UCSD-AML1 (cell line): ENCODE measurements around the gene BUD13.
"Not testable (repeated sequence)": the region's sequence is repeated elsewhere in the genome, so short reads cannot be mapped to it uniquely, and the experiment has no call there.

Experiments used
- DNase-seq: peaks from one replicate; lab custom pipeline; 2025; ENCODE audit not compliant: unreplicated experiment; lab: John Stamatoyannopoulos, UW

BUD13 gene, protein sequence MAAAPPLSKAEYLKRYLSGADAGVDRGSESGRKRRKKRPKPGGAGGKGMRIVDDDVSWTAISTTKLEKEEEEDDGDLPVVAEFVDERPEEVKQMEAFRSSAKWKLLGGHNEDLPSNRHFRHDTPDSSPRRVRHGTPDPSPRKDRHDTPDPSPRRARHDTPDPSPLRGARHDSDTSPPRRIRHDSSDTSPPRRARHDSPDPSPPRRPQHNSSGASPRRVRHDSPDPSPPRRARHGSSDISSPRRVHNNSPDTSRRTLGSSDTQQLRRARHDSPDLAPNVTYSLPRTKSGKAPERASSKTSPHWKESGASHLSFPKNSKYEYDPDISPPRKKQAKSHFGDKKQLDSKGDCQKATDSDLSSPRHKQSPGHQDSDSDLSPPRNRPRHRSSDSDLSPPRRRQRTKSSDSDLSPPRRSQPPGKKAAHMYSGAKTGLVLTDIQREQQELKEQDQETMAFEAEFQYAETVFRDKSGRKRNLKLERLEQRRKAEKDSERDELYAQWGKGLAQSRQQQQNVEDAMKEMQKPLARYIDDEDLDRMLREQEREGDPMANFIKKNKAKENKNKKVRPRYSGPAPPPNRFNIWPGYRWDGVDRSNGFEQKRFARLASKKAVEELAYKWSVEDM

DNA sequence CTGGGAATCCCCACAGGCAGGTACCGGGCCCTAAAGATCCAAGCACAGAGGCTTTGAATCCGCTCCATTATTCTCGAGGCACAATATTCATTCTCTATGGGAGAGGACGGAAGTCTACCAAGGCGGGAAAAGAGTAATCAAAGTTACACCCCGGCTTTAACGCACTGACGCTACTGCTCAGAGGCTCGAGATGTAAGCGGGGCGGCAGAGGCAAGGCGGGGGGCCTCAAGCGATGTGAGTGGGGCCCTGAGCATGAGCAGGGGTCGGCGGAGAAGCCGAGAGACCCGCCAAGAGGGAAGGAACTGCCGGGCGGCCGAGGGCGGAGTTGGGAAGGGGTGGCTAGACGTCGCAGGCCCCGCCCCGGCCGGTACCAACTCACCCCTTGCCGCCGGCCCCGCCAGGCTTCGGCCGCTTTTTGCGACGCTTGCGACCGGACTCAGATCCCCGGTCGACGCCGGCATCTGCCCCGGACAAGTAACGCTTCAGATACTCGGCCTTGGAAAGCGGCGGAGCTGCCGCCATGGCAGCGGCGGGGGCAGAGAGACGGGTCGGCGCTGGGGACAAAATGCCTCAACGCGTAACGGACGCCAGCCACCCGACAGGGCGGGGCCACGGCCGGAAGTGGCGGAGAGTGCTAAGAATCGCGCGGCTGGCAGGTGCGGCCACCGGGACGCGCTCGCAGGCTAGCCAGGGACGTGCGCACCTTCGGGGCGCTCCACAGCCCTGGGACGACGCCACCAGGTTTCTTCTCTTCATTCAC, at the start of gene BUD13:
Gene BUD13 (minus strand): TSS at position 545 of the 760 bp plus-strand sequence. CDS start 23 bp downstream, at position 522.
- peak; percentile 90 for DNase-seq

DNA sequence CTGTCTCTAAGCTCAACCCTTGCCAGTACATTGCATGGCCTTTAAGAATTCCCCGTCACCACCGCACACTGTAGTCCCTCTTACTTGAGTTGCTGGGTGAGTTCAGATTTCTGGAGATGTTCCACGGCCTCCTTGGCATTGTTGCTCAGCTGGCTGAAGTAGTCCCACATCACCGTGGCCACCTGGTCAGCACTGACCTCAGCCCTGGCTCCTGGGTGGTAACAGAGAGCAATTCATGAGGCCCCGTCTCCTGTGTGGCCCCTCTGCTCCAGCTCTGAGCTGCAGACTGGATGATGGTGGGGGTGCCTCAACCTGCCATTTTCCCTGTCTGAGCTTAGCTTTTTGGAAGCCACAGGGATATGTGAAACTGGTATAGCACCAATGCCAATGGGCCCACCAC, 49.8 kb upstream of the BUD13 start:
- DNase-seq = no peak

DNA sequence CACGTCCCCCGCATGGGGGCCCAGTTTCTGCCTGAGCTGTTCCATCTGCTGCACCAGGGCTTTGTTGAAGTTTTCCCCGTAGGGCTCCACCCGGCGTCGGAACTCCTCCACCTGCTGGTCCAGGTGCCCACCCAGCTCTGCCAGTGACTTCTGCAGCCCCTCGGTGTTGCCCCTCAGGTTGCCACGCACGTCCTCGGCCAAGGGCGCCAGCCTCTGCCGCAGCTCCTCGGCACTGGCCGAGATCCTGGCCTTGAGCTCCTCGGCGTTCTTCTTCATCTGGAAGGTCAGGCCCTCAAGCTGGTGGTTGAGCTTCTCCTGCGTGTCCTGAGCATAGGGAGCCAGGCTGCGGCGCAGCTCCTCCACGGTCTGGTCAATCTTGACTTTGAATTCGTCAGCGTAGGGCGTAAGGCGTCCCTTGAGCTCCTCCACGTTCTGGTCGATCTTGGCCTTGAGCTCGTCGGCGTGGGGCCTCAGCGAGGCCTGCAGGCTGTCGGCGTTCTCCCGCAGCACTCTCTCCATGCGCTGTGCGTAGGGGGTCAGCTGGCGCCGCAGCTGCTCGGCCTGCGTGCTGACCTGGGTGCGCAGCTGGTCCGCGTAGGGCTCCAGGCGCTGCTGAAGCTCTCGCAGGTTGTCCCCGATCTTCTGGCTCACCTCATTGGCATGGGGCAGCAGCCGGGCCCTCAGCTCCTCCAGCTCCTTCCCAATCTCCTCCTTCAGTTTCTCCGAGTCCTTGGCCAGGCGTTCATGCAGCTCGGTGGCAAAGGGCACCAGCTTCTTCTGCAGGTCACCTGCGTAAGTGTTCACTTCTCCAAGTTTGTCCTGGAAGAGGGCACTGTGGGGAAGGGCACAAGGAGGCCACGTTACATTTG, 48.5 kb upstream of the BUD13 start:
- no peak for DNase-seq

DNA sequence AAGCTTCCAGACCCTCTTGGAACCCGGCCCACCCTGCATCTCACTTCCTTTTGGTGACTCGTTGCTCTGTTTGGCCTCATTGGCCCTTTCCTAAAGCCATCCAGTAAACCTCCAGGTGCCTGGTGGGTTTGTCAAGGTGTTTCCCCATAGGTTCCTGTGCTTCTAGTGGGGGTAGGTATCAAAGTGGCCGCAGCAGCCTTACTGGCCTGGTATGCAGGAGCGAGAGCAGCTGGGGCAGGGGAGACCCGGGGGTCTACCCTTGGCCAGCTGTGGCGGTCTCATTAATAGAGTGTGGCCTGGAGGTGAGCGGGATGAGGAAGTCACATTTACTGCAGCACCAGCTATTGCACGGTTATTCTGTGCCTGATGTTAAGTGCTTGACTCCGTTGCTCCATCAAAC, 46.3 kb upstream of the BUD13 start:
- DNase-seq = no peak

DNA sequence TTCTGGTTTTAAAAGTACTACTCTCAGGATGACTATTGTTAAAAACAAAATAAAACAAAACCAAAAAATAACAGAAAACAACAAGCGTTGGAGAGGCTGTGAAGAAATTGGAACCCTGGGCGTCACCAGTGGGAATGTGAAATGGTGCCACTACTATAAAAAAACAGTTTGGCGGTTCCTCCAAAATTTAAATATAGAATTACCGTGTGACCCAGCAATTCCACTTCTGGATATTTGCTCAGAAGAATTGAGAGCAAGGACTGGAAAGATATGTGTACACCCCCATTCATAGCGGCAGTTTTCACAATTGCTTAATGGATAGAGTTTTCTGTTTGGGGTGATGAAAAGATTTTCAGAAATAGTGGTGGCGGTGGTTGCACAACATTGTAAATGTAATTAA, 41.7 kb upstream of the BUD13 start:
- no peak for DNase-seq

DNA sequence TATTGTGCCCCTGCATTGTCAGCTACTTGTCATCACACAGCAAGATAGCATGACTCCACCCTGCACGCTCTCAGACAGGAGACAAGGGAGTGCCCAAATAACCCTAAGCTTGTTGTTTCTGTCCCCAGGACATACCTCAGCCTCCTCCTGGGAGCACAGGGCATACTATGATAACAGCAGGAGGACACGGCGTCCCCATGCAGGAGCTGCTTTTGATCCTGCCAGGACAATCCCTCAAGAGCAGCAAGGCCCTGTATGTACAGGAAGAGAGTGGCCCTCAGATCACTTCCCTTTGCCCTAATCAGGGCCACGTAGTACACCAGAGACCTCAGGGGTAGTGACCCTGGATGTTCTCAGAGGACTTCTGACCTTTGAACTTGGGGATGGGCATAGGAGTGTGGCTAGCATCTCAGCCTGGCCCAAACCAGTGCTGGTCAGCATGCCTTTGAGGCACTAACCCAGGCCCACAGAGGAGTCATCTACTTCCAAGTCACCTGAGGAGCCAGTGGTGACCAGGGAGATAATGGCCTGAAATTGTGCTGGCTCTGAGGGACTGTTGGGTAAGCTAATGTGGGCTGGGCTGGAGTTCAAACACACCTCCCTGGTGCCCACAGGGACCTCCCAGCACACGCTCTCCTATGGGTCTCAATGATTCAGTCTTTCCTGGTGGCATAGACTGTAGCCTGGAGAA, 41.1 kb upstream of the BUD13 start:
- DNase-seq = no peak

DNA sequence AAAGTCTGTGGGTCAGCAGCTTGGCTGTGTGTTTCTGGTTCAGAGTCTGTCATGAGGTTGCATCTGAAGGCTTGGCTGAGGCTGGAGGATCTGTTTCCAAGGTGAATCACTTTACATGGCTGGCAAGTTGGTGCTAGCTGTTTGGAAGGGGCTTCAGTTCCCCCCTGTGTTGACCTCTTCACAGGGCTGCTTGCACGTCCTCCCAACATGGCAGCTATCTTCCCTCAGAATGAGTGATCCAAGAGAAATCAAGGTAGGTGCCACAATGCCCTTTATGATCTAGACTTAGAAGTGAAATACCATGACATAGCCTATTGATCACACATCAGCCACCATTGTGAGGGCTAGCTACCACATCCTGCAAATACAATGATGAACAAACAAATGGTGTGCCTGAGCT, 40.4 kb upstream of the BUD13 start:
- DNase-seq = no peak

DNA sequence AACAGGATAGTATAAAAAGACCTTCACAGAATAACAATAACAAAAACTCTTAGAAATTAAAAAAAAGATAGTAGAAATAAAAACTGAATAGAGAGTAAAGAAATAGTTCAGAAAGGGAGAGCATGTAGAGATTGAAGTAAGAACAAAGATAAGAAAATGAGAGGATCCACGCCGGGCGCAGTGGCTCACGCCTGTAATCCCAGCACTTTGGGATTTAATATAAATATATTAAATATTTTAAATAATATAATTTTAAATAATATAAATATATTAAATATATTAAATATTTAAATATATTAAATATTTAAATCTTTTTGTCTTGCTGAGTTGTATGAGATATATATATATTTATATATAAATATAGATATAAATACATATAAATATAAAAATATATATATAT, 39.3 kb upstream of the BUD13 start:
- no peak for DNase-seq

DNA sequence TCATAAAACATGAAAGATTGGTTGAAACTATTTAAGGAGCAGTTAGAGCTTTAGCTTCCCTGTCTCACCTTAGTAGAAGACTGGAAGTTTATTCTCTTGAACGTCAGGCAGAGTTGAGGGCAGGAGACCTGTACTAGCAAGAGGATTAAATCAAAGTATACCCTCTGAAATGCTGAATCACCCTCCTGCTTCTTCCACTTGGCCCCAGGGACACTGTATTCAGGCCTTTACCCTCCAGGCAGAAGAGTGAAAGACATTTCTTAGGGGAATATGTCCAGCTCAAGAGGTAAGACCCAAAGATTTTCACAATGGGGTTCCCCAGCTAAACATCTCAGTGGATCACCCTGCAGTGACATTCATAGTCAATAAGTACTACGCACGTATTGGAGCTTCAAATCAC, 38.4 kb upstream of the BUD13 start:
- DNase-seq = no peak

DNA sequence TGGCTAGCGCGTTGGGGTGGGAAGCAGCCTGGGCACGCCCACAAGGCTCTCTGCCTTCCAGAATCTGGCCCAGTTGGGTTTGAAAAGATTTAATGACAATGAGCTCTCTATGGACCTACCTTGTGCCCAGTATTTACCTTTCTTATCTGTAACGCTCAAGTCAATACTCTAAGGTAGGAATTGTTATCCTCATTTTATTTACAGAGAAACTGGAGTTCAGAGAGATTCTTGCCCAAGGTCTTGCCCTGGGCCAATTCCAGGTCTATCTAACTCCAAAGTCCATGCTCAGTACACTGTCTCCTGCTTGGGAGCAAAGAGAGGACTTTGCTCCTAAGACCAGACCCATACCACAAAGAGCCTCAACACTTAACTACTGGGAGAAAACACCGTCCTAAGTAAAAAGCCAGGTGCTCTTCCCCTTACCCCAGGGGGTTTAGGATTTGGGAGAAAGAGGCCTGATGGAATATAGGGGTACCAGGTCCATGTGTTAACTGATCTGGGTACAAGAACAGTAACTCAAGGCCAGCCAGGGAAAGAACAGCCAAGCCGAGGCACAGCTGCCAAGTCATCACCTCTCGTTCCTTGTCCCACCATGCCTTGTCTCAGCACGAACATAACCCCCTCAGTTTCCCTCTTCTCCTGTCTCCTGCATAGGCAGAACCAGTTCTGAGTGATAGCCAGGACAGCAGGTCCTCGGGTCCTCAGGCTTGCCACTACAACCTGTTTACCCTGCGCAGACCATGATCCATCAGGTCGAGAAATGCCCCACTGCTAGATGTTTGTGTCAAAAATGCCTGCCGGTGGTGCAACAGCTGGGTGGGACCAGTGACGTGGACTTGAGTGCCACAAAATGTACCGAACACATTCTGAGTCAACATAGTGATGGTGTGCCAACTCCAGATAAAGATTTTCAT, 35.7 kb upstream of the BUD13 start:
- no peak for DNase-seq

DNA sequence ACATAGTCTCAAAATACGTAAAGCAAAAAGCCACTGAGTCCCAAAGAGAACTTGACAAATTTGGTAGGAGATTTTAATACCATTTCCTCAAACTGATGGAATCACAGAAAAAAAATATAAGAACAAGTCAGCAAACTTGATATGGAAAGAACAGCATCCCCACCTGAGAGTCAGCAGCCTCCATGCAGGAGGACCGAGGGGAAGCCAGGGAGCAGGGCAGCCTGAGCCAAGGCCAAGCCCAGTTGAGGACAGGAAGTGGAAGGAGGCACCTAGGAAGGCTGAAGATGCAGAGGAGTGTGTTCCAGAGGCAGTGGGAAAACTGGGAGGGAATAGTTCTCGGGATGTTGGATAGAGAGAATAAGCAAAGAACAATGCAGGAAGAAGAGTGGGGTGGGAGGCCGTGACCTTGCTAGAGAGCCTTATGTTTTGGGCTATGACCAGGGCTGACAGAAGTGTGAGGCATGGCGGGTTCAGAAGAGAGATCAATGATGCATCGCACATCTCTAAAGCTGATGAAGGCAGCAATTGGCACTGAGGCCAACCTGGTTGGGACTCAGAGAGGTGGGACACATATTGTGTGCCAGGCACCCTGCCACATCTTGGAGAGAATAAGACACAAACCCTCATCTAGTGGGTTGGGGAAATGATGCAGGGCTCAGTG, 34.9 kb upstream of the BUD13 start:
- DNase-seq = no peak

DNA sequence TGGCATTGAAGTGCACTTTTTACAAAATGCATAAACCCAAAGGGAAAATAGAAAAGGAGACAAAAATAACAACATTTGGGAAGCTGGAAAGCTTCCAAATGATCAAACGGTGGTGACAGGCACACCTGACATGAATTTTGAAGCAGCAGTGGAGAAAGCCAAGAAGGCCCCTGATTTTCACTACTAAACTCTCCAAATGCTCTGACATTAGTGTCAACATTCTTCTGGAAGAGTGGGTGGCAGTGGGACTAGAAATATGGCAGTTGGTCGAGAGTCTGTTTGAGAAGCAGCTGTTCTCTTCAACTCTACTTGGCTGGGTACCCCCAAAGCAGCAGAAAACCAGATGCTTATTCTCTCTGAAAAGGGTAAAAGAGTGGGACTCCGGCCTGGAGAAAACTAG, 31.2 kb upstream of the BUD13 start:
- DNase-seq = no peak

DNA sequence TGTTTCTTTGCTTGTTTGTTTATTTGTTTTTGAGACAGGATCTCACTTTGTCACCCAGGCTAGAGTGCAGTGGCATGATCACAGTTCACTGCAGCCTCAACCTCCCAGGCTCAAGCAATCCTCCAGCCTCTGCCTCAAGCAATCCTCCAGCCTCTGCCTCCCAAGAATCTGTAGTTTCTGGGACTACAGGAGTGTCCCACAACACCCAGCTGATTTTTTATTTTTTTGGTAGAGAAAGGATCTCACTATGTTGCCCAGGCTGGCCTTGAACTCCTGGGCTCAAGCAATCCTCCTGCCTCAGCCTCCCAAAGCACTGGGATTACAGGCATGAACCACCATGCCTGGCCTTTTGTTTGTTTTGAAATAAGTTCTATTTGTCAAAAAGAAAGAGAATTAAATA, 28.9 kb upstream of the BUD13 start:
- not testable (repeated sequence) for DNase-seq

DNA sequence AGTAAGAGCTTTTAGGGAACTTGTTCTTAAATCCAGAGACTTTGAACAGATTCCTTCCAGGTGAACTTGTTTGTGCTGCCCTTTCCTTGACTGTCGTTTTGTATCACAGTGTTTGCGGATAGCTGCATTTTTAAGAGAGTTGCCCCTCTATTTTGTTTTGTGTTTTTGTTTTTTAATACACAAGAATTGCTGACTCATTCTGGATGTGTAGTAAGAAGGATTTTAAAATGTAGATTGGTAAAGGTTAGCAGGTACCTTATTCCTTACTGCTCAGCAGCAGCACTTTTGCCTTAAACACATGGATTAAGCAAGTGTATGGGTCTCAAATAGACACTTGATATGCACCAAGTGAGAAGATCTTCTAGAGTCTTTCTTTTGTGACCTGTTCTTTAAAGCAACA, 27.8 kb upstream of the BUD13 start:
- DNase-seq = no peak

DNA sequence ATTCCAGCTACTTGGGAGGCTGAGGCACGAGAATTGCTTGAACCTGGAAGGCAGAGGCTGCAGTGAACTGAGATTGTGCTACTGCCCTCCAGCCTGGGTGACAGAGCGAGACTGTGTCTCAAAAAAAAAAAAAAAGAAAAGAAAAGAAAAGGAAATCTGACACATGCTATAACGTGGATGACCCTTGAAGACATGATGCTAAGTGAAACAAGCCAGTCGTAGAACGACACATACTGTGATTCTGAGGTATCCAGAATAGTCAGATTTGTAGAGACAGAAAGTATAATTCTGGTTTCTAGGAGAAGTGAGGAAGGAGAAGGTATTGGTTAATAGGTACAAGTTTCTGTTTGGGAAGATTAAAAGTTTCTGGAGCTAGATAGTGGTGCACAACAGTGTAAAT, 25.6 kb upstream of the BUD13 start:
- no peak for DNase-seq

DNA sequence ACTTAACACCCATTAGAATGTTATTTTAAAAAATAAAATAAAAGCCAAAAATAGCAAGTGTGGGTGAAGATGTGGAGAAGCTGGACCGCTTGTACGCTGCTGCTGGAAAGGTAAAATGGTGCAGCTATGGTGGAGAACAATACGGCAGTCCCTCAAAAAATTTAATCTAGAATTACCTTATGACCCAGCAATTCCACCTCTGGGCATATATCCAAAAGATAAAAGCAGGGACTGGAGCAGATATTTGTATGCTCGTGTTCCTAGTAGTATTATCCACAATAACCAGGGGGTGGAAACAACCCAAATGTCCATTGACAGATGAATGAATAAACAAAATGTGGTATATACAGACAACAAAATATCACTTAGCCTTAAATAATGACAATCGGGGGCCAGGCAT, 25.0 kb upstream of the BUD13 start:
- DNase-seq = no peak

DNA sequence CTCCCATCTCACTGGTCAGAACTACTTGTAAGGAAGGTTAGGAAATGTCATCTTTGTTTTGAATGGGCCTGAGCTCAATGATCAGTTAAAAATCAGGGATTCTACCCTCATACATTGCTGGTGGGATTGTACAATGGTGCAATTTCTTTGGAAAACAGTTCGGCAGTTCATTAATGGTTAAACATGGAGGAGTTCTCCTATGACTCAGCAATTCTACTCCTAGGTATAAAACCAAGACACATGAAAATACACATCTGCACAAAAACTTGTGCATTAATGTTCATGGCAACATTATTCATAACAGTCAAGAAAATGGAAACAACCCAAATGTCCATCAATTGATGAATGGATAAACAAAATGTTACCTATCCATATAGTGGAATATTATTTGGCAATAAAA, 23.8 kb upstream of the BUD13 start:
- DNase-seq = no peak

DNA sequence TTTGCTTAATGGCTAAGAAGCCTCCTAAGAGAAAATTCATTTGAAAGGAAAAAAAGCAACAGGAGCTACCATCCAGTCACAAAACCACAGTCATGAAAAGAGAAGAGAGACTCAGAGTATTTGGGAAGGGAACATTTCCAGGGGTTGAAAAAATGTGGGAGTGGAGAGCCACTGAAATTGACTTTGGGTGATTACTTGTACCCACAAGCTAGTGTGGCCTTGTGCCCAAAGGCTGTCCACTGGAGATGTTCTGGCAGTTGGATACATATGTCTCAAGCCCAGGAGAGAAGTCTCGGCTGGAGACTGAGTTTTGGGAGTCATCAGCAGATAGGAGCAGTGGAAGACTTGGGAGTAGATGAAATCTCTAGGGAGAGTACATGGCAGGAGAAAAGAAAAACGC, 22.1 kb upstream of the BUD13 start:
- no peak for DNase-seq

DNA sequence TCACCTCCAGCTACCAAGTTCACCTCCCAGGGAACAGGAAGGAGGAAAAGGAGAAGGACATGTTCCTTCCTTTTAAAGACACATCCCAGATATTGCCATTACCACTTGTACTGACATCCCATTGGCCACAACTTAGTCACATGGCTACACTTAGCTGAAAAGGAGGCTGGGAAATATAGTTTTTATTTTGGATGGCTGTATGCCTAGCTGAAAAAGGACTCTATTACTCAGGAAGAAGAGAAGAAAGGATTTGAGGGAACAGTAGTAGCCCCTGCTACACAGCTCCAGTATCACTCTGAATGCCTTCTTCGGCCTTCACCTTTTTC, 20.9 kb upstream of the BUD13 start:
- DNase-seq = no peak
